ENCODE data around the gene LEP. TPM values are rescaled to one million over a fixed set of nuclear protein-coding genes. Genes with fewer than 3 reads are reported as not detected.

LEP gene
- total RNA-seq, 1 experiment from 2014 or later: not detected

DNA sequence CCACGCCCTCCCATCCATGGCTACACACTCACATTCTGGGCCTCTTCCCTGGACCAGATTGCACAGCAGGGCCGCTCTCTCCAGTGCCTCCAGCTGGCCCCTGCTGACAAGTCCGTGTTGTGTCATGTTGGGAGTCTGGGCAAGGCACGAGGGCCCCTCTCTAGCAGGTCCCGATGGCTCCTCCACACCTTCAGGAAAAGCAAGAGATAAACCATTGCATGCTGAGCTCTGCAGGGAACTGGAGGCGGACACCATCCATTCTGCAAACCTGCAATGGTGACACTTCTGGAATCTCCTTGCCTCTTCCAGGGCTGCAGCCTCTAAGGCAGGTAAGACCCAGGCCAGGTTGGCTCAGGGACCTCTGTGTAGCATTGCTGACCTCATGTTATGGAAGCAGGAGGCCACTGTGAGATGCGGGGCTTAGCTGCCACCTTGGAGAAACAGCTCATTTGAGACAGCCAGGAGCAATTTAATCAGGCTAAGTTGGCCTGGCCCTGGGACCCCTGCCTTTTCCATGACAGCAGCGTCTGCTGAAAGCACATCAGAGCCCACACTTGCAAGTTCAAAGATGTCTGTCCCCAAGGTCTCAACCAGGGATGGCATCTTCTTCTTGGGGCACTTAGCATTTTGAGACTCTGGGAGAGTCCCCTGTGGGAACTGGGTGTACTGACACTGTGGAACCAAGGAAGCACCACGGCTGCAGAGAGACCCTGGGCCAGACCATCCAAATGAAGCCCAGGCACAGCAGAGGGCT is 34.2 kb upstream of the LEP start:
- in situ Hi-C loops (cut with HindIII; ENCODE audit: low pct_unique_long_range_greater_than_20kb, low sequenced_read_pairs) (no loop called here), intact Hi-C loops (cut with micrococcal nuclease; ENCODE audit: unreplicated experiment) (loop anchor here (5.0 kb wide), 1 partner anchor 500 kb away; no protein-coding TSS in a partner anchor)
- ATAC-seq: no peak
- DNase-seq (ENCODE audit: low read depth, low spot score): no peak
- ChIA-PET POLR2A (no interaction called here), CTCF (interaction anchor here (0.6 to 1.7 kb wide), 3 partner anchors 46 to 73 kb away, joined by 3 to 8 read pairs (median 4); no protein-coding TSS in a partner anchor)
- no peak overlapping the region for H3K4me3 ChIP-seq (ENCODE audit: low read depth in 2 of 2, low read length in 2 of 2)
- BruUV-seq (replicated peaks): no TSS peak
- no peaks in the 10 kb centered on the region; the same call in 1 of the 2 replicates for H3K4me1 ChIP-seq (ENCODE audit: control insufficient read depth, insufficient read depth, low read length)
- H3K27ac ChIP-seq (ENCODE audit: low read length): no peak overlapping the region
- TF ChIP-seq REST (IDR thresholded peaks at IDR 0.05; ENCODE audit: insufficient read depth in 1 of 2, low read depth in 2 of 2, low read length in 1 of 2) (no peak), TCF7L2 (IDR thresholded peaks at IDR 0.05; ENCODE audit: low read depth, low read length) (no peak), POLR2AphosphoS5 (IDR thresholded peaks at IDR 0.05; ENCODE audit: low read depth, low read length) (no peak), CTCF (IDR thresholded peaks at IDR 0.05) (no peak), SIN3A (IDR thresholded peaks at IDR 0.05; ENCODE audit: borderline replicate concordance, insufficient read depth, low read depth, low read length) (no peak)
- peaks cover 9% of the 10 kb centered on the region; the same call in 1 of the 2 replicates for H3K27me3 ChIP-seq (ENCODE audit: control insufficient read depth, insufficient read depth, low read length)
- no peaks in the 10 kb centered on the region for H3K36me3 ChIP-seq (ENCODE audit: control insufficient read depth, insufficient read depth, low read length)
- no peaks in the 10 kb centered on the region for H3K9me3 ChIP-seq (ENCODE audit: control insufficient read depth, insufficient read depth, low read depth, low read length)

- Histone ChIP-seq H3K4me1 (ENCODE audit: control insufficient read depth, insufficient read depth, low read length) (no peaks in the 10 kb centered on the region; the same call in 1 of the 2 replicates), H3K36me3 (ENCODE audit: control insufficient read depth, insufficient read depth, low read length) (no peaks in the 10 kb centered on the region), H3K9me3 (ENCODE audit: control insufficient read depth, insufficient read depth, low read depth, low read length) (no peaks in the 10 kb centered on the region), H3K27me3 (ENCODE audit: control insufficient read depth, insufficient read depth, low read length) (peaks cover 9% of the 10 kb centered on the region; the same call in 1 of the 2 replicates), H3K27ac (ENCODE audit: low read length) (no peak overlapping the region), H3K4me3 (ENCODE audit: low read depth in 2 of 2, low read length in 2 of 2) (no peak overlapping the region)
- no peak for TF ChIP-seq CTCF (IDR thresholded peaks at IDR 0.05)
- POLR2A ChIA-PET: no interaction called here
- CTCF ChIA-PET: interaction anchor here (0.7 to 3.7 kb wide), 3 partner anchors 46 to 72 kb away, joined by 3 to 38 read pairs (median 4); no protein-coding TSS in a partner anchor
- intact Hi-C loops (cut with micrococcal nuclease; ENCODE audit: unreplicated experiment) (loop anchor here (5.0 kb wide), 1 partner anchor 500 kb away; no protein-coding TSS in a partner anchor), in situ Hi-C loops (cut with HindIII; ENCODE audit: low pct_unique_long_range_greater_than_20kb, low sequenced_read_pairs) (no loop called here)
- no peak for ATAC-seq
- DNase-seq (ENCODE audit: low read depth, low spot score): no peak
- BruUV-seq (replicated peaks): no TSS peak
Observed at GRCh38 chr7:128207609-128208008, 33.5 kb upstream of the LEP start.

Measured in Panc1 (cell line).